ENCODE measurements around the gene ZDHHC14.
"Not testable (repeated sequence)": the region's sequence is repeated elsewhere in the genome, so short reads cannot be mapped to it uniquely, and the experiment has no call there.

DNA sequence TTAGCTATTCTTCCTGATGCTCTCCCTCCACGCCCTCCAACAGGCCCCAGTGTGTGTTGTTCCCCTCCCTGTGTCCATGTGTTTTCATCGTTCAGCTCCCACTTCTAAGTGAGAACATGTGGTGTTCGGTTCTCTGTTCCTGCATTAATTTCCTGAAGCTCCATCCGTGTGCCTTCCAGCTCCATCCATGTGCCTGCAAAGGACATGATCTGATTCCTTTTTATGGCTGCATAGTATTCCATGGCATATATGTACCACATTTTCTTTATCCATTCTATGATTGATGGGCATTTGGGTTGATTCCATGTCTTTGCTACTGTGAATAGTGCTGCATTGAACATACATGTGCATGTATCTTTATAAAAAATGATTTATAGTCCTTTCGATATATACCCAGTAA lies 27.4 kb downstream of the ZDHHC14 start:
- not testable (repeated sequence) for TF ChIP-seq POLR2AphosphoS5, POLR2A (IDR thresholded peaks at IDR 0.05)
- TF ChIP-seq, protein P1, sequence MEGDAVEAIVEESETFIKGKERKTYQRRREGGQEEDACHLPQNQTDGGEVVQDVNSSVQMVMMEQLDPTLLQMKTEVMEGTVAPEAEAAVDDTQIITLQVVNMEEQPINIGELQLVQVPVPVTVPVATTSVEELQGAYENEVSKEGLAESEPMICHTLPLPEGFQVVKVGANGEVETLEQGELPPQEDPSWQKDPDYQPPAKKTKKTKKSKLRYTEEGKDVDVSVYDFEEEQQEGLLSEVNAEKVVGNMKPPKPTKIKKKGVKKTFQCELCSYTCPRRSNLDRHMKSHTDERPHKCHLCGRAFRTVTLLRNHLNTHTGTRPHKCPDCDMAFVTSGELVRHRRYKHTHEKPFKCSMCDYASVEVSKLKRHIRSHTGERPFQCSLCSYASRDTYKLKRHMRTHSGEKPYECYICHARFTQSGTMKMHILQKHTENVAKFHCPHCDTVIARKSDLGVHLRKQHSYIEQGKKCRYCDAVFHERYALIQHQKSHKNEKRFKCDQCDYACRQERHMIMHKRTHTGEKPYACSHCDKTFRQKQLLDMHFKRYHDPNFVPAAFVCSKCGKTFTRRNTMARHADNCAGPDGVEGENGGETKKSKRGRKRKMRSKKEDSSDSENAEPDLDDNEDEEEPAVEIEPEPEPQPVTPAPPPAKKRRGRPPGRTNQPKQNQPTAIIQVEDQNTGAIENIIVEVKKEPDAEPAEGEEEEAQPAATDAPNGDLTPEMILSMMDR (IDR thresholded peaks at IDR 0.05) = not testable (repeated sequence)
